ENCODE data around the gene LIG4. TPM values are rescaled to one million over a fixed set of nuclear protein-coding genes. Genes with fewer than 3 reads are reported as not detected.
"Not testable (repeated sequence)": the region's sequence is repeated elsewhere in the genome, so short reads cannot be mapped to it uniquely, and the experiment has no call there.

Gene LIG4
- total and polyA plus RNA-seq, 2 of the 4 experiments (the other 2 are of a cell fraction) = 5.0 to 7.2 TPM

DNA sequence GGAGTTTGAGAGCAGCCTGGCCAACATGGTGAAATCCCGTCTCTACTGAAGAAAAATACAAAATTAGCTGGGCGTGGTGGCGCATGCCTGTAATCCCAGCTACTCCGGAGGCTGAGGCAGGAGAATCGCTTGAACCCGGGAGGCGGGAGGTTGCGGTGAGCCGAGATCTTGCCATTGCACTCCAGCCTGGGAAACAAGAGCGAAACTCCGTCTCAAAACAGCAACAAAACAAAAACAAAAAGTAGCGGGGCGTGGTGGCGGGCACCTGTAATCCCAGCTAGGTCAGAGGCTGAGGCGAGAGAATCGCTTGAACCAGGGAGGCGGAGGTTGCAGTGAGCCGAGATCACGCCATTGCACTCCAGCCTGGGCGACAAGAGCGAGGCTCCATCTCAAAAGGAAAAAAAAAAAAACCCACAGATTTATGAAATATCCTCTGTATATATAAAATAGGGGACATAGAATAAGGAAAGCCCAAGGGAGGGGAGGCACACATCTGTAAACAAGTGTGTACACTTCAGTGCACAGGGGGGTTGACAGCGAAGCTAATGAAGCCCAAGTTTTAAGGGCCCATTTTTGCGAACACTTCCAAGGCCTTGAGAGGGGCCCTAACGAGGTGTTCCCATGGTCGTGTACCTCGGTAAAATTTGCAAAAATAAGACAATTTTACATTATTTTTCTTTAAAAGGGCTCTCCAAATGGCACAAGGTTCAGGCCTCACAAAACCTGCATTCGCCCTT is 2.1 kb upstream of the LIG4 start:
- H3K4me1 ChIP-seq (ENCODE audit: control insufficient read depth, insufficient read depth, low read length); H3K9me1 ChIP-seq (ENCODE audit: insufficient read depth, low read length); H2BK20ac ChIP-seq (ENCODE audit: low read depth, low read length); H3K9me3 ChIP-seq (ENCODE audit: control insufficient read depth, insufficient read depth, low read length); H4K20me1 ChIP-seq (ENCODE audit: insufficient read depth, low read length); H3K36me3 ChIP-seq (ENCODE audit: control insufficient read depth, insufficient read depth, low read length); H3K27me3 ChIP-seq (ENCODE audit: control insufficient read depth, insufficient read depth, low read length); ATAC-seq (ENCODE audit: low read depth); in situ Hi-C loops (cut with MboI; ENCODE audit: low sequenced_read_pairs); BruUV-seq (replicated peaks); dilution Hi-C loops (cut with HindIII; ENCODE audit: low sequenced_read_pairs, unreplicated experiment); DNase-seq; intact Hi-C loops (cut with micrococcal nuclease); POLR2A ChIA-PET (ENCODE audit: unreplicated experiment): not testable (repeated sequence)
- H4K91ac ChIP-seq (ENCODE audit: insufficient read depth, low read depth, low read length) = peak overlapping the region; percentile 98
- H2BK120ac ChIP-seq (ENCODE audit: low read depth, low read length) = peak overlapping the region; percentile 94
- H2BK15ac ChIP-seq (ENCODE audit: low read depth, low read length) = peak overlapping the region; percentile 88; the same call in 1 of the 3 replicates
- CTCF ChIA-PET = interaction anchor here (0.7 kb wide), 1 partner anchor 58 kb away, joined by 3 read pairs; no protein-coding TSS in a partner anchor
- H2AK5ac ChIP-seq (ENCODE audit: low read depth, low read length) = peak overlapping the region; percentile 91
- H3K27ac ChIP-seq (ENCODE audit: insufficient read depth, low read length) = peak overlapping the region; percentile 95
- H3K14ac ChIP-seq (replicated peaks; ENCODE audit: low read depth, low read length) = peak overlapping the region; percentile 100
- H3K4me2 ChIP-seq (ENCODE audit: low read depth, low read length) = peak overlapping the region; percentile 96
- WGBS, 2 experiments (ENCODE audit: extremely low coverage in 2 of 2, insufficient read length in 1 of 2) = 96% methylated on average over 9 of the region's 27 CpGs; no CpG with 5 or more reads in 1 of the 2 experiments
- H2AK9ac ChIP-seq (replicated peaks; ENCODE audit: low read depth, low read length, poor library complexity) = peak overlapping the region; percentile 92
- H3K18ac ChIP-seq (ENCODE audit: low read depth, low read length) = peak overlapping the region; percentile 87
- peak overlapping the region; percentile 99 for H3K4ac ChIP-seq (ENCODE audit: low read depth, low read length)
- H3K79me1 ChIP-seq (ENCODE audit: low read depth in 1 of 2, low read length in 2 of 2) = peaks cover 19 to 53% of the 10 kb centered on the region in 2 experiments
- H2BK5ac ChIP-seq (ENCODE audit: low read depth, low read length, poor library complexity, severe bottlenecking) = peak overlapping the region; percentile 86
- H4K5ac ChIP-seq (ENCODE audit: low read depth, low read length) = peak overlapping the region; percentile 92
- H3K23ac ChIP-seq (ENCODE audit: low read depth, low read length) = peak overlapping the region; percentile 100
- peak overlapping the region; percentile 99 for H2AFZ ChIP-seq (replicated peaks; ENCODE audit: low read length, poor library complexity)
- H3K56ac ChIP-seq (ENCODE audit: extremely low read depth, insufficient read depth, low read length) = peak overlapping the region; percentile 87
- peak overlapping the region; percentile 63 for H3K4me3 ChIP-seq (ENCODE audit: insufficient read depth, low read depth, low read length)
- peak overlapping the region; percentile 100 for H4K8ac ChIP-seq (ENCODE audit: low read depth in 2 of 2, low read length in 2 of 2)
- H3K9ac ChIP-seq (ENCODE audit: low read depth, low read length) = peak overlapping the region; percentile 97
